HG02798 (cell line): ENCODE measurements around the gene LCAT.

Experiments
- ATAC-seq: cut with Tn5 transposase; IDR thresholded peaks from one replicate; pipeline ENCODE4 v1.9.1; 2021; ENCODE audit warnings: mild to moderate bottlenecking; ENCODE audit not compliant: unreplicated experiment, poor library complexity

The LCAT gene

GRCh38 chr16:67969254-67970039, 25.5 kb upstream of the LCAT start:
- peak; percentile 2 for ATAC-seq

- ATAC-seq, result peak; percentile 86
These were observed 24.7 kb upstream of the LCAT start, which contains the start of gene SLC12A4 for GRCh38 chr16:67968400-67969253. Gene SLC12A4, minus strand, starts transcription at chr16:67968637. Its CDS starts 84 bp downstream, at chr16:67968553.

- peak; percentile 26 for ATAC-seq
These were observed 24.1 kb upstream of the LCAT start for GRCh38 chr16:67967958-67968399.

- no peak for ATAC-seq
These were observed 23.4 kb upstream of the LCAT start for GRCh38 chr16:67967183-67967957.

- ATAC-seq, result no peak
These were observed 22.7 kb upstream of the LCAT start for GRCh38 chr16:67966549-67967182.

GRCh38 chr16:67965668-67966548, 22.0 kb upstream of the LCAT start:
- no peak for ATAC-seq

GRCh38 chr16:67964477-67965131, 20.7 kb upstream of the LCAT start:
- ATAC-seq, result no peak

GRCh38 chr16:67963662-67964321, 19.9 kb upstream of the LCAT start:
- no peak for ATAC-seq

- ATAC-seq, result no peak
These were observed 19.4 kb upstream of the LCAT start for GRCh38 chr16:67963292-67963661.

- ATAC-seq, result no peak
These were observed 18.2 kb upstream of the LCAT start for GRCh38 chr16:67962135-67962534.

GRCh38 chr16:67961551-67961957, 17.6 kb upstream of the LCAT start:
- ATAC-seq, result no peak

GRCh38 chr16:67959536-67960329, 15.8 kb upstream of the LCAT start:
- no peak for ATAC-seq

GRCh38 chr16:67957622-67958021, 13.7 kb upstream of the LCAT start:
- ATAC-seq, result no peak

- no peak for ATAC-seq
These were observed 10.7 kb upstream of the LCAT start for GRCh38 chr16:67954421-67955196.

- ATAC-seq, result no peak
These were observed 9.9 kb upstream of the LCAT start for GRCh38 chr16:67953641-67954375.

- no peak for ATAC-seq
These were observed 7.6 kb upstream of the LCAT start for GRCh38 chr16:67951485-67951884.
